Ishikawa (cell line): Measurements from ENCODE around the gene GRID1.

ENCODE experiments used
- EGR1 ChIP-seq: IDR thresholded peaks from 2 replicates; pipeline ENCODE4 v1.6.1; 2012
- MAX ChIP-seq: IDR thresholded peaks from 2 replicates; pipeline ENCODE4 v1.6.1; 2012

- TF ChIP-seq EGR1 (no peak), MAX (no peak)
These were observed 353.0 kb downstream of the GRID1 start for GRCh38 chr10:86013568-86013967.
